Neutrophil (primary cell): Measurements from ENCODE around the gene TMPRSS7.
A peak's percentile ranks its signal among the peaks of the same experiment; 100 is the strongest.

Experiments
- H3K27ac ChIP-seq: fragments of 200-600 bp; sonication (generic); 2 replicates; pipeline ENCODE4 v1.5.1; 2016; ENCODE audit warnings: mild to moderate bottlenecking, moderate library complexity
- H3K27me3 ChIP-seq: fragments of 200-600 bp; sonication (generic); 2 replicates; pipeline ENCODE4 v1.6.0; 2016; ENCODE audit warnings: mild to moderate bottlenecking
- H3K36me3 ChIP-seq: fragments of 200-600 bp; sonication (generic); 2 replicates; pipeline ENCODE4 v1.5.1; 2017
- H3K4me1 ChIP-seq, 2 experiments: fragments of 200-600 bp in 1 of 2; sonication (generic) in 1 of 2; 1 replicate in 1 of 2; 2 replicates in 1 of 2; pipeline versions ENCODE4 v1.5.1 to v1.6.1; 2013 to 2016; ENCODE audit warnings: low read depth in 1 of 2, low read length in 1 of 2, mild to moderate bottlenecking in 1 of 2, moderate library complexity in 1 of 2; ENCODE audit not compliant: control insufficient read depth in 1 of 2, insufficient read depth in 1 of 2
- H3K4me3 ChIP-seq, 2 experiments: fragments of 200-600 bp in 1 of 2; sonication (generic) in 1 of 2; 1 replicate in 1 of 2; 2 replicates in 1 of 2; pipeline ENCODE4 v1.5.1; 2013 to 2016; ENCODE audit warnings: low read depth in 1 of 2, low read length in 1 of 2, mild to moderate bottlenecking in 1 of 2, moderate library complexity in 1 of 2
- H3K9me3 ChIP-seq: fragments of 200-600 bp; sonication (generic); 2 replicates; pipeline ENCODE4 v1.5.1; 2016
- CTCF ChIP-seq: fragments of 200-600 bp; sonication (generic); IDR thresholded peaks from 2 replicates; pipeline ENCODE4 v1.5.1; 2016; ENCODE audit warnings: antibody characterized with exemption

The TMPRSS7 gene

GRCh38 chr3:112085735-112086075 is 51.2 kb downstream of the TMPRSS7 start:
- Histone ChIP-seq H3K27me3 (peaks cover 80% of the 10 kb centered on the region), H3K27ac (no peak overlapping the region), H3K9me3 (no peaks in the 10 kb centered on the region), H3K36me3 (no peaks in the 10 kb centered on the region), H3K4me3 (peak overlapping the region; percentile 32 to 57), H3K4me1 (peaks cover 22 to 25% of the 10 kb centered on the region in 2 experiments)
- TF ChIP-seq CTCF, result no peak

GRCh38 chr3:112086076-112086854 is 51.7 kb downstream of the TMPRSS7 start, which contains the start of gene C3orf52:
Gene C3orf52 (plus strand): TSS chr3:112086389. CDS start chr3:112086408, 19 bp downstream.
- H3K36me3 ChIP-seq, result no peaks in the 10 kb centered on the region
- H3K27ac ChIP-seq, result no peak within 1 kb of the TSS
- peaks cover 85% of the 10 kb centered on the region for H3K27me3 ChIP-seq
- H3K4me1 ChIP-seq, result peaks cover 25 to 30% of the 10 kb centered on the region in 2 experiments
- no peaks in the 10 kb centered on the region for H3K9me3 ChIP-seq
- peak within 1 kb of the TSS; percentile 32 to 57 for H3K4me3 ChIP-seq
- no peak for TF ChIP-seq CTCF

- TF ChIP-seq CTCF, result no peak
- H3K4me1 ChIP-seq, result peaks cover 25 to 31% of the 10 kb centered on the region in 2 experiments
- H3K9me3 ChIP-seq, result no peaks in the 10 kb centered on the region
- H3K36me3 ChIP-seq, result no peaks in the 10 kb centered on the region
- no peak overlapping the region for H3K27ac ChIP-seq
- H3K27me3 ChIP-seq, result peaks cover 93% of the 10 kb centered on the region
- H3K4me3 ChIP-seq, result peak overlapping the region in 1 of 2 experiments; percentile 57
Measured at GRCh38 chr3:112086875-112087524, 52.5 kb downstream of the TMPRSS7 start.

GRCh38 chr3:112087746-112088145 is 53.2 kb downstream of the TMPRSS7 start:
- H3K9me3 ChIP-seq, result no peaks in the 10 kb centered on the region
- TF ChIP-seq CTCF, result no peak
- H3K4me1 ChIP-seq, result peaks cover 25 to 31% of the 10 kb centered on the region in 2 experiments
- H3K36me3 ChIP-seq, result no peaks in the 10 kb centered on the region
- H3K27ac ChIP-seq, result no peak overlapping the region
- no peak overlapping the region for H3K4me3 ChIP-seq
- H3K27me3 ChIP-seq, result peaks cover 96% of the 10 kb centered on the region

- no peak for TF ChIP-seq CTCF
- H3K4me1 ChIP-seq, result peaks cover 23 to 29% of the 10 kb centered on the region in 2 experiments
- no peaks in the 10 kb centered on the region for H3K36me3 ChIP-seq
- peaks cover 97% of the 10 kb centered on the region for H3K27me3 ChIP-seq
- H3K4me3 ChIP-seq, result no peak overlapping the region
- no peak overlapping the region for H3K27ac ChIP-seq
- H3K9me3 ChIP-seq, result no peaks in the 10 kb centered on the region
Measured at GRCh38 chr3:112088944-112089343, 54.4 kb downstream of the TMPRSS7 start.
